Cardiac fibroblast (primary cell): ENCODE data around the gene TBC1D9.
"Not testable (repeated sequence)": the region's sequence is repeated elsewhere in the genome, so short reads cannot be mapped to it uniquely, and the experiment has no call there.

Experiments
- DNase-seq, 2 donors: peaks; one replicate each; pipeline versions ENCODE4 v3.0.0 to v3.0.0-alpha.2; 2010; ENCODE audit warnings: low read depth in 2 of 2
- H3K4me3 ChIP-seq, 2 donors: replicated peaks in 1 of 2; 1 replicate in 1 of 2; 2 replicates in 1 of 2; pipeline ENCODE4 v1.5.1; 2011; ENCODE audit warnings: low read depth in 2 of 2, low read length in 2 of 2, mild to moderate bottlenecking in 2 of 2, moderate library complexity in 1 of 2
- TF ChIP-seq, protein P1 (sequence below): IDR thresholded peaks from one replicate; pipeline ENCODE4 v1.5.1; 2011; ENCODE audit warnings: low read depth, mild to moderate bottlenecking, low read length, inconsistent platforms

Gene TBC1D9

DNA sequence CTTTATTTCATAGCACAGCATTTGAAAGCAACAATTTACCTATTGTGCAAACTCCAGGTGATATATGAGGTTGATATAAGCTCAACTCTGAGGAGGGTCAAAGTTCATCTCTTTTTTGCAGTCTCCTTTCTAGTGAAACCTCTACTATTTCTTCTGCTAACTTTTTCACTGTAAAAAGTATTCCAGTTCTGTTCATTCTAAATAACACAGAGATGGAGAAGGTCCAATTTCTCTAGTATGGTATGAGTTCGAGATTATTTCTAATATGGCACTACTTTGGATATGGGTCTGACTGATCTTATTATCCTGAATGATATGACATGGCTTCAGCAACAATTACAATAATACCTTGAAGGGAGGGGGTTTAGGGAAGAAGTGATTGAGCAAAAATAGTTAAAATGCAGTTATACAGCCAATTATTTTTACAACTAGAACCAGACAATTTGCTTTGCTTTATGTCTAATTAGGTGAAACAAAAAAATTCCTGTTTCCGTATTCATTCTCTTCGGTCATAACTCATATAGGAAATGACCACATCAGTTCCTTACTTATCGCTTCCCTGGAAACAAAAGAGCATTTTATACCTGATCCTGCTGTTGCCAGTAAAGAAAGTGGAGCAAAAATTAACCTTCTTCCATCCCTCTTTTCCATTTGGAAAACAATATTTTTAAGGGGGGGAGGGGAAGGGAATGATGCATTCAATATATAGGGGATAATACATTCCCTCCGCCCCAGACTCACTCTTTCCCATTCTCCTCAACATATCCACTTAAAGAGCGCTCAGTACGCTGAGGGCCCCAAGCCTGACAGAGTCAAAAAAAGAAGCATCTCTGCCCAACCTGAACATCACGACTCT, 1.0 kb downstream of the TBC1D9 start:
- DNase-seq, result peak in 1 of 2 donors; percentile 39
- peak overlapping the region; percentile 80 to 82 for H3K4me3 ChIP-seq

DNA sequence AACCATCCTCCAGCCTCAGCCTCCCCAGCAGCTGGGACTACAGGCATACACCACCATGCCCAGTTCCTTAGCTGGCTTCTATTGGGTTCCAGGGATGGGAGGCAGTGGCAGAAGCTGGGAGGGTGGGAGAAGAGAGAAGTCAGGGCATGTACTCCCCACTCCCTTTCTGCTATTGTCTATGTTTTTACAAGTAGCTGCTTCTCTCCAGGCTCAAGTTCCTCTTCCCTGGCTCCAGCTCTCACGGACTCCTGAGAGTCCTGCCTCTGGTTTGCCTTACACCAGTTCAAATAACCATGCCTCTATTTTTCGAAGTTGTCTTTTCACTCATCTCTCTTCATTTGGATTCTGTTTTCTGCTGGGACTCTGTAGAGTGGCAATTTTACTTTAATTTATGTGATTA, 2.9 kb downstream of the TBC1D9 start:
- no peak overlapping the region for H3K4me3 ChIP-seq
- TF ChIP-seq, protein P1, sequence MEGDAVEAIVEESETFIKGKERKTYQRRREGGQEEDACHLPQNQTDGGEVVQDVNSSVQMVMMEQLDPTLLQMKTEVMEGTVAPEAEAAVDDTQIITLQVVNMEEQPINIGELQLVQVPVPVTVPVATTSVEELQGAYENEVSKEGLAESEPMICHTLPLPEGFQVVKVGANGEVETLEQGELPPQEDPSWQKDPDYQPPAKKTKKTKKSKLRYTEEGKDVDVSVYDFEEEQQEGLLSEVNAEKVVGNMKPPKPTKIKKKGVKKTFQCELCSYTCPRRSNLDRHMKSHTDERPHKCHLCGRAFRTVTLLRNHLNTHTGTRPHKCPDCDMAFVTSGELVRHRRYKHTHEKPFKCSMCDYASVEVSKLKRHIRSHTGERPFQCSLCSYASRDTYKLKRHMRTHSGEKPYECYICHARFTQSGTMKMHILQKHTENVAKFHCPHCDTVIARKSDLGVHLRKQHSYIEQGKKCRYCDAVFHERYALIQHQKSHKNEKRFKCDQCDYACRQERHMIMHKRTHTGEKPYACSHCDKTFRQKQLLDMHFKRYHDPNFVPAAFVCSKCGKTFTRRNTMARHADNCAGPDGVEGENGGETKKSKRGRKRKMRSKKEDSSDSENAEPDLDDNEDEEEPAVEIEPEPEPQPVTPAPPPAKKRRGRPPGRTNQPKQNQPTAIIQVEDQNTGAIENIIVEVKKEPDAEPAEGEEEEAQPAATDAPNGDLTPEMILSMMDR, result no peak
- DNase-seq, result no peak

More for the DNA sequence above, 1.0 kb downstream of the TBC1D9 start:
- TF ChIP-seq, protein P1, result no peak

DNA sequence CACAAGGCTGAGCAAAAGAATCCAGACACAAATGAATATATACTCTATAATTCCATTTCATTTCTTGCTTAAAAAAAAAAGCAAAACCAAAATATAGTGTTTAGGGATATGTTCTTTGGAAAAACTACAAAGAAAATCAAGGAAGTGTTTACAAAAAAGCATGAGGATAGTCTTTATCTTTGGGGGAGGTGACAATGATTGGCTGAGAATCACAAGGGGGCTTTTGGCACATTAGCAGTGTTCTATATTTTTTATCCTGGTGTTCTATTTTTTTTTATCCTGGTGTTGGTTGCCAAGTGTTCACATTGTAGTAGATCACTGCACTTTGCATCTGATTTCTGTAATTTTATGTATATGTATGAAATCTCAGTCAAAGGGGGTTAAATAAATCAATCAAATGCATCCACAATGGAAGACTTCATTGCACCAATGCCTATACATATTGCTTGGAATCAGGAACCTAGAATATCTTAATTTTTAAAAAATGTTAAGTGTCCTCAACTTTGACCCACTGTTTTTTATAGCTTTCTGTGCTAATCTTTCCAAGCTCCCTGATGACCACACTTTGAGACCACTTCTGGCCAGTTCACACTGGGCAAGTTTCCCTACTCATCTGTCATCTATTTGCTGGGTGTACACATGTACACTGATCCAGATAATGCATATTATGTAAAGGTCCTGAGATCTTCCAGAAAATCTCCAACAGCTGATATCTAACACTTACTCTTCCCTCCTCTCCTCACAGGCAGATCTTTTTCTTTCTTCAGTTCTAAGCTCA, 3.7 kb downstream of the TBC1D9 start:
- TF ChIP-seq, protein P1, result no peak
- DNase-seq, result no peak
- no peak overlapping the region for H3K4me3 ChIP-seq

DNA sequence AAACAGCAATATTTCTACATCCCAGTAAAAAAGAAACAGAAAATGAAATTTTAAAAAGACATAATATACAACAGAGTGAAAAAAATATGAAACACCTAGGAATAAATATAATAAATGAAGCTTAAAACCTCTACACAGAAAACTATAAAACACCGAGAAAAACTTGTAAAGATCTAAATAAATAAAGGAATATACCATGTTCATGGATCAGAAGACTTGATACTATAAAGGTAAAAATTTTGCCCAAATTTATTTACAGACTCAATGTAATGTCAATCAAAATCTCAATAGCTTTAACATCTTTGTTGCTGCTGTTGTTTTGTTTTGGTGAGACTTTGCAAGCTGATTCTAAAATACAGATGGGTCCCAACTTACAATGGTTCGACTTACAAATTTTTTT, 5.7 kb downstream of the TBC1D9 start:
- TF ChIP-seq, protein P1, result no peak
- no peak overlapping the region for H3K4me3 ChIP-seq
- DNase-seq, result no peak

DNA sequence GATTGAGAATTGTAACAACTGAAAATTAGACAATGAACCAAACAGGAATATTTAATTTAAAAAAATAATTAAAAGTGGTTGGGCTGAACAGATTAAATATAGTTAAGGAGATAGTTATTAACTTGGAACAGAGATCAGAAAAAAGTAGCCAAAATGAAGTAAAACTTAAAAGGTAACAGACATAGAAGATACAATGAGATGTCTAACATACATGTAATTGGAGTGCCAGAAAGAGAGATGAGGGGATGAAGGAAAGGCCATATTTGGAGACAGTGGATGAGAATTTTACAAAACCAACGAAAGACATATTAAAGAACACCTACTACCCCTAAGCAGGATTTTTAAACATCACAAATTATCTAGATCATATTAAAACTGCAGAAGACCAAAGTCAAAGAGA, 8.0 kb downstream of the TBC1D9 start:
- H3K4me3 ChIP-seq, result no peak overlapping the region
- no peak for DNase-seq
- TF ChIP-seq, protein P1, result no peak

DNA sequence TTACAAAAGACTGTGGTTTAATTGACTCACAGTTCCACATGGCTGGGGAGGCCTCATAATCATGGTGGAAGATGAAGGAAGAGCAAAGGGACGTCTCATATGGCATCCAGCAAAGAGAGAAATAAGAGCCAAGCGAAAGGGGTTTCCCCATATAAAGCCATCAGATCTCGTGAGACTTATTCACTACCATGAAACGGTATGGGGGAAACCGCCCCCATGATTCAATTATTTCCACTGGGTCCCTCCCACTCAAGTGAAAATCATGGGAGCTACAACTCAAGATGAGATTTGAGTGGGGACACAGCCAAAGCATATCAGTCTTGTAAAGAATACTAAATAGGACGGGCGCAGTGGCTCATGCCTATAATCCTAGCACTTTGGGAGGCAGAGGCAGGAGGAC, 9.6 kb downstream of the TBC1D9 start:
- not testable (repeated sequence) for DNase-seq, H3K4me3 ChIP-seq

DNA sequence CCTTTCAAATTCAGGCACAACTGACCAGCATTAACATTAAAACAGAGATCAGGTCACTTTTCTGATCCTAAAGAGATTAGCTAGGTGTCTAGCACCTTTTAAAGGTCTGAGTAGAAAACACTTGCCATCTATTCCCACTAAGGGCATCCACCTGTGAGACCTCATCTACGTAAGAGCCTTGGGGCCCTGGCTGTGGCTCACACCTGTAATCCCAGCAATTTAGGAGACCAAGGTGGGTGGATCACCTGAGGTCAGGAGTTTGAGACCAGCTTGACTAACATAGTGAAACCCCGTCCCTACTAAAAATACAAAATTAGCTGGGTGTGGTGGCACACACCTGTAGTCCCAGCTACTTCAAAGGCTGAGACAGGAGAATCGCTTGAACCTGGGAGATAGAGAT, 11.8 kb downstream of the TBC1D9 start:
- DNase-seq, result no peak
- no peak overlapping the region for H3K4me3 ChIP-seq
- TF ChIP-seq, protein P1, result no peak
